Cardiac muscle cell (in vitro differentiated cells and primary cell): Measurements from ENCODE around the gene CIAO2B. TPM values are rescaled to one million over a fixed set of nuclear protein-coding genes. Genes with fewer than 3 reads are reported as not detected.
A peak's percentile ranks its signal among the peaks of the same experiment; 100 is the strongest.
"Not testable (repeated sequence)": the region's sequence is repeated elsewhere in the genome, so short reads cannot be mapped to it uniquely, and the experiment has no call there.

Experiments
- DNase-seq, 2 donors: peaks; one replicate each; pipeline versions ENCODE4 v3.0.0 to v3.0.0-alpha.2; 2010 to 2017; ENCODE audit warnings: low read depth in 1 of 2, low spot score in 1 of 2
- H3K27ac ChIP-seq: fragments of 200-600 bp; sonication (generic); 2 replicates; pipeline ENCODE4 v1.5.1; 2016
- H3K27me3 ChIP-seq: fragments of 200-600 bp; sonication (generic); 2 replicates; pipeline ENCODE4 v1.6.0; 2016; ENCODE audit warnings: control low read depth
- H3K36me3 ChIP-seq: fragments of 200-600 bp; sonication (generic); 2 replicates; pipeline ENCODE4 v1.5.1; 2016; ENCODE audit warnings: control low read depth
- H3K4me1 ChIP-seq: fragments of 200-600 bp; sonication (generic); 2 replicates; pipeline ENCODE4 v1.8.1; 2017; ENCODE audit warnings: low read depth, mild to moderate bottlenecking, mixed run types
- H3K4me3 ChIP-seq: fragments of 200-600 bp; sonication (generic); 2 replicates; pipeline ENCODE4 v1.5.1; 2016; ENCODE audit warnings: mild to moderate bottlenecking
- H3K9me3 ChIP-seq: fragments of 200-600 bp; sonication (generic); 2 replicates; pipeline ENCODE4 v1.5.1; 2017; ENCODE audit warnings: low read depth, mild to moderate bottlenecking, control low read depth
- CTCF ChIP-seq: IDR thresholded peaks from 2 replicates; pipeline ENCODE4 v1.5.1; 2012; ENCODE audit warnings: low read depth, mild to moderate bottlenecking, low read length
- polyA plus RNA-seq: library from polyadenylated mRNA; unstranded; fragments of >200 nt; fragmentation: Nextera tagmentation; extraction: Ambion mirVana; gene quantifications from 2 replicates; pipeline ENCODE4 v1.2.1, GENCODE V29; 2016
- total RNA-seq: library from RNA; depleted of rRNA; stranded (reverse); fragments of >200 nt; gene quantifications from 2 replicates; pipeline ENCODE4 v1.2.3, GENCODE V29; 2016

Gene CIAO2B
- total and polyA plus RNA-seq, 2 experiments from 2014 or later, result 151 to 194 TPM

DNA sequence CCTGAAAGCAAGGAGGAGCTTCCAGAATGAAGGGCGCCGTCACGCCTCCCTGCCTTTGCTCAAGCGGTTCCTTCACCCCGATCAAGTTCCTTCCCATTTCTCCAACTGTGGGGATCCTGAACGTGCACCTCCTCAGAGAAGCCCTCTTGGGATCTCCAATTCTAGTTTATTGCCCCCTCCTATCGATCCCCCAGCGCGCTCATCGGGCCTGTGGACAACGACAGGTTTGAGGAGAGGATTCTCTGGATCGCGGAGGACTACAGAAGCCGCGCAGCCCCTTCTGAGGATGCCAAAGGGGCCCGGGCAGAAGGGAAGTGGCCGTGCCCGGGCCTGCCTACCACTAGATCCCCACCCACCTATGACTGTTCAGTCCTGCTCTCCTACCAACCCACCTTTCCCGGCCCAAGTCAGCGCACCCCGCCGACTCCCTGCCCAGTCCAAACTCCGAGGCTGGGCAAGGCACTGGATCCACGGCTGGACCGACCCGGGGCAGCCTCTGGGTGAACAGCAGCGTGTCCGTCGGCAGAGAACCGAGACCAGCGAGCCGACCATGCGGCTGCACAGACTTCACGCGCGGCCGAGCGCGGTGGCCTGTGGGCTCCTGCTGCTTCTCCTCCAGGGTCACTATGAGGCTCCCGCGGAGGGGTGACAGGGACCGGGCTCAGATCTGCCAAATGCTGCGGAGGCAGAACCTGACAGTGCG is 14.1 kb upstream of the CIAO2B start:
- peak in 1 of 2 donors; percentile 30 for DNase-seq
- Histone ChIP-seq H3K27me3 (peaks cover 40% of the 10 kb centered on the region), H3K27ac (no peak overlapping the region), H3K4me3 (peak overlapping the region; percentile 18), H3K4me1 (no peaks in the 10 kb centered on the region), H3K36me3 (no peaks in the 10 kb centered on the region), H3K9me3 (no peaks in the 10 kb centered on the region)
- TF ChIP-seq CTCF, result no peak

DNA sequence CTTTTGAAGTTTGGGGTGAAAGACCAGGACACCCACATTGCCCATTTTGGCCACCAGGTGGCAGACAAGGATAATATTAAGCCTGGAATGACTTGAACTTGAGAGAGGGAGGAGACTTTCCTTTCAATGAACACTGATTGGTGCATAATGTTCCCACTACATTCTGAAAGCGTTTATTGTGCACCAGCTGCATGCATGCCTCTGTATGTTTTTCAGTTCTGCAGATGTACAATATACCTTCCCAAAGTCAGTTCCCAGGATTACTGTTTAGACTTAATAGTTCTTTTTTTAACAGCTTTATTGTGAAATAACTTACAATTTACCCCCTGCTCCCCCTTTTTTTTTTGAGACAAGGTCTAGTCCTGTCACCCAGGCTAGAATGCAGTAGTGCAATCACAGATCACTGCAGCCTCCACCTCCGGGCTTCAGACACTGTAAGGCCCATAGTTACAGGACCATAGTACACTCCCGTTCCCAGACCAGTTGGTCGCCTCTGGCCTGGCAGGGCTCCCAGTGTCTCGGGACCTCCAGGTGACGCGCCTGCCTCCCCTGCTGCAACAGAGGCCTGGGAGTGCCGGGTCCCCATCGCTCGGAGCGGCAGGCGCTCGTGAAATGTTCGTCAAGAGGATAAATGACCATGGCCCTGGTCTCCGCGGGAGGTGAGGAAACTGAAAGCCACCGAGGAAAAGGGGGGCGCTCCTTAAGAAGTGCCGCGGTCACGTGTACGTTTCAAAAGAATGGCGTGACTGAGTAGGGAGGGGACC is 13.3 kb upstream of the CIAO2B start:
- DNase-seq, result peak; percentile 85 to 86
- peak; percentile 86 for TF ChIP-seq CTCF
- Histone ChIP-seq H3K9me3 (no peaks in the 10 kb centered on the region), H3K27me3 (peaks cover 40% of the 10 kb centered on the region), H3K27ac (no peak overlapping the region), H3K36me3 (peaks cover 5% of the 10 kb centered on the region), H3K4me3 (peak overlapping the region; percentile 18), H3K4me1 (no peaks in the 10 kb centered on the region)

GRCh38 chr16:66946974-66947301 is 12.7 kb upstream of the CIAO2B start:
- no peak for TF ChIP-seq CTCF
- DNase-seq, result no peak
- Histone ChIP-seq H3K4me1 (no peaks in the 10 kb centered on the region), H3K27me3 (peaks cover 40% of the 10 kb centered on the region), H3K36me3 (peaks cover 7% of the 10 kb centered on the region), H3K27ac (no peak overlapping the region), H3K4me3 (no peak overlapping the region), H3K9me3 (no peaks in the 10 kb centered on the region)

DNA sequence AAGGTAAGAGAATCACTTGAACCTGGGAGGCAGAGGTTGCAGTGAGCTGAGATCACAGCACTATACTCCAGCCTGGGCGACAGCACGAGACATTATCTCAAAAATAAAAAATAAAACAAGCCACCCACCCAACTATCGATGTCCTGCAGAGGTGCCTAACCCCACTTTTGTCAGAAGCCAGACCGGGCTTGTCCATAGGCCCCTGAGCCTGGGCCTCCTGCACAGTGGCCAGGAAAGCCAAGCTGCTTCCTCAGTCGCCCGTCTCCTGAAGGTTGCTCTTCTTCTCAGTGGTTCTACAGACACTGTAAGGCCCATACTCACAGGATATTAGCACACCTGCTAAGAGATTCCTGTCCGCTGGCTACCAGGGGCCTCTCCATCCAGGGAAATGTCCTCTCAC is 12.3 kb upstream of the CIAO2B start:
- H3K9me3 ChIP-seq, result no peaks in the 10 kb centered on the region
- no peak overlapping the region for H3K27ac ChIP-seq
- H3K27me3 ChIP-seq, result peaks cover 40% of the 10 kb centered on the region
- no peak for TF ChIP-seq CTCF
- no peak overlapping the region for H3K4me3 ChIP-seq
- DNase-seq, result no peak
- no peaks in the 10 kb centered on the region for H3K4me1 ChIP-seq
- H3K36me3 ChIP-seq, result peaks cover 11% of the 10 kb centered on the region

- peaks cover 34% of the 10 kb centered on the region for H3K27me3 ChIP-seq
- no peaks in the 10 kb centered on the region for H3K4me1 ChIP-seq
- DNase-seq, result no peak
- TF ChIP-seq CTCF, result no peak
- no peak overlapping the region for H3K4me3 ChIP-seq
- H3K9me3 ChIP-seq, result no peaks in the 10 kb centered on the region
- peaks cover 17% of the 10 kb centered on the region for H3K36me3 ChIP-seq
- no peak overlapping the region for H3K27ac ChIP-seq
These were observed 11.7 kb upstream of the CIAO2B start for GRCh38 chr16:66945939-66946338.

DNA sequence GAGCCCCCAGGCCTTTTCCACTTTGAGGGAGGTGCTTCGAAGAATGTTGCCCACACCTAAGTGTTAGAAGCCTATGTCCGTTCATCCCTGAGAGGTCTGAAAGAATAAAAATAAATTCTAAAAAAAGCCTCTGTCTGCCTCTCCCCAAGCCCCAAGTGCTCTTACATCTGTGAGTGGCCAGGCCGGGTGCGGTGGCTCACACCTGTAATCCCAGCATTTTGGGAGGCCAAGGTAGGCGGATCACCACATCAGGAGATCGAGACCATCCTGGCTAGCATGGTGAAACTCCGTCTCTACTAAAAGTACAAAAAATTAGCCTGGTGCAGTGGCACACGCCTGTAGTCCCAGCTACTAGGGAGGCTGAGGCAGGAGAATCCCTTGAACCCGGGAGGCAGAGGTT is 10.8 kb upstream of the CIAO2B start:
- H3K36me3 ChIP-seq, result peaks cover 23% of the 10 kb centered on the region
- DNase-seq, result not testable (repeated sequence)

More for the DNA sequence above, 10.8 kb upstream of the CIAO2B start:
- Histone ChIP-seq H3K27me3 (peaks cover 26% of the 10 kb centered on the region), H3K27ac (peak overlapping the region; percentile 40)
- H3K9me3 ChIP-seq, H3K4me1 ChIP-seq, H3K4me3 ChIP-seq: not testable (repeated sequence)
